ENCODE results near the gene GJA3. TPM values are rescaled to one million over a fixed set of nuclear protein-coding genes. Genes with fewer than 3 reads are reported as not detected.

Gene GJA3
- total RNA-seq, 1 donor from 2014 or later, result not detected

- DNase-seq (ENCODE audit: low read depth in 2 of 2), result no peak
These were observed 9.8 kb downstream of the GJA3 start for GRCh38 chr13:20151016-20151415.

GRCh38 chr13:20150561-20150960 lies 10.3 kb downstream of the GJA3 start:
- DNase-seq (ENCODE audit: low read depth in 2 of 2), result no peak

DNA sequence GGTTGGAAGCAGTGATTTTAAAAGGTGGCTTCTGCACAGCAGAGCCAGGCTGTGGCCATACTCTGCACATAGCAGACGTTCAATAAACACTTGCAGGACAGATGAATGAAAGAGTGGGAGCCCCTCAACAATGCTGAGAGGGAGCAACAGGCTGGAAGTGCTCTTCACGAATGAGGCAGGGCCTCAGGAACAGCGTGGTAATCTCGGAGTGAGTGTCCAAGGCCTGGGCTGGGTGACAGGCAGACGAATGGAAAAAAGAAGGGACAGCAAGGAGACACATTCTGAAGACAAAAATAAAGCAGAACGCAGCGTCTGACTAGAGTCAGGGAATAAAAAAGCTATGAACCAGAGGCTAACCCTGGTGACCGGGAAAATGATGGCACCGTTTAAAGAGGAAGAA lies 11.1 kb downstream of the GJA3 start:
- no peak for DNase-seq (ENCODE audit: low read depth in 2 of 2)

DNA sequence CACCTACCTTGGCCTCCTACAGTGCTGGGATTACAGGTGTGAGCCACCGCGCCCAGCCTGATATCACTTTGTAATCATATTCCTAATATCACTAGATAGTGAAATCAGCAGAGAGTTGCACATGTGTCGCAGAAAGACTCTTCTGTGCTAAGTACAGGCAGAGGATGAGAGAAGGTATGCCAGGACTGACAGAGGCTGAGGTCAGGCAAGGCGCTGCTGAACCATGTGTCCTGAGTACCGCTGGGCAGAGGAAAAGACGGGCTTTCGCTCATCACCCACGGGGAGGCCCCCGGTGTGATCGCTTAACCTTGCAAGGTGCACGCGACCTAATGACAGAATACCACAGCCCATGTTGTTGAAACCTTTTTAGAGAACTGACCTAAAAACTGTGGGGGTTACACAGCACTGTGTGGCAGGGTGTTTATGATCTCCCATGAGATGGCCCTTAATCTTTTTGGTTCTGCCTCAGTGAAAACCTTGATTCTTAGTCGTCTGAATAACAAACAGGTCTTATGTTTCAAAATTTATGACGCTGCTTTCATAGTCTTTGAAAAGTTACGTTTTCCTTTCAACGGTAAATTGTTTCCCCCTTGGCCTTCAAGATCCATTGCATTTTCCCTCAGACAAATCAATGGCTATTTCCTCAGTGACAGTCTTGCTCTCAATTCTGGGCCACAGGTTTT lies 12.2 kb downstream of the GJA3 start:
- DNase-seq (ENCODE audit: low read depth in 2 of 2), result no peak

- no peak for DNase-seq (ENCODE audit: low read depth in 2 of 2)
These were observed 14.5 kb downstream of the GJA3 start for GRCh38 chr13:20146381-20146780.

DNA sequence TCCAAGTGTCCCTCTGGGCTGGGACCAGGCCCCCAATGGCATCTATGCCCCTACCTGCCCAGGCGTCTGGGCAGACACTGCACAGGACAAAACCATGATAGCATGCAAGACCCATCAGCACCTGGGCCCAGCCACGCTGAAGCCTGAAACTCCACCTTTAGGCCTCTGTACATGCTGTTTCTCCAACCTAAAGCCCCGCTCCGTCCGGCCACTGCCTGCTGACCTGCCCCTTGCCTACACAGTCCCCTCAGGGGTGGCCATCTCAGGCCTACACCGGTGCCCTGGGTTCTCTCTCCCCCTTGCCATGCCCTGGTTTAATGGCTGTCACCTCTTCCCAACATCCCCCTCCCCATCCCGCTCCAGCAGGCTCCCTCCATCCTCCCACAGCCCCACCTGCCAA lies 15.3 kb downstream of the GJA3 start:
- no peak for DNase-seq (ENCODE audit: low read depth in 2 of 2)

DNA sequence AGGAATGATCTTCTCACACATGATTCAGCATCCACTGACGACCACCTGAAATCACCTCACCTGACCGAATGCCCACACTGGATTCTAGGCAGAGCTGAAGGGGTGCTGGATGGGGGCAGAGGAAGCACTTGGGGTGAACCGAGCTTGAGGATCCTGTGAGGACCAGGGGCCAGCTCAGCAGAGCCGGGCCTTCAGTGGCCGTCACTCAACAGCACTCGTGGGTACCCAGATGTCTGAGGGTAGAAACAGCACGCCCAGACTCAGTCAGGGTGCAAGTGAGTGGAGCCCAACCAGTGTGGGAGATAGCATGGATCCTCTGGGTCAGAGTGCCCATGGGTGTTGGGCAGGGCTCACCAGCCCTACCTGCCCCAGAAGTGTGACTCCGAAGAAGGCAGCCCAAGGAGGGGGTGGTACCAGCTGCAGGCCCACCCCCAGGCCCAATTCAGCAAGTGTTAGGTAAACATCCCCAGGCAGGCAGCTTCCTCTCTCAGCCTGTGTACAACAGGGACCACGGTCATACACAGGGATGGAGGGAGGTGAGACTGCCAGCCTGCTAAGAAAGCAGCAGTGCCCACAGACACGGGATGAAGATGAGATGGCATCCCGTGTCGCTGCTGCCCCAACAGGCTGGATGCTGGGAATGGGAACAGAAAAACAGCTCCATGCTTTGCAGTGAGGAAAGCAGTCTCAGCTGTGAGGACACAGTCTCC lies 16.6 kb downstream of the GJA3 start:
- DNase-seq (ENCODE audit: low read depth in 2 of 2), result no peak

- DNase-seq (ENCODE audit: low read depth in 2 of 2), result no peak
These were observed 17.8 kb downstream of the GJA3 start for GRCh38 chr13:20142927-20143480.

DNA sequence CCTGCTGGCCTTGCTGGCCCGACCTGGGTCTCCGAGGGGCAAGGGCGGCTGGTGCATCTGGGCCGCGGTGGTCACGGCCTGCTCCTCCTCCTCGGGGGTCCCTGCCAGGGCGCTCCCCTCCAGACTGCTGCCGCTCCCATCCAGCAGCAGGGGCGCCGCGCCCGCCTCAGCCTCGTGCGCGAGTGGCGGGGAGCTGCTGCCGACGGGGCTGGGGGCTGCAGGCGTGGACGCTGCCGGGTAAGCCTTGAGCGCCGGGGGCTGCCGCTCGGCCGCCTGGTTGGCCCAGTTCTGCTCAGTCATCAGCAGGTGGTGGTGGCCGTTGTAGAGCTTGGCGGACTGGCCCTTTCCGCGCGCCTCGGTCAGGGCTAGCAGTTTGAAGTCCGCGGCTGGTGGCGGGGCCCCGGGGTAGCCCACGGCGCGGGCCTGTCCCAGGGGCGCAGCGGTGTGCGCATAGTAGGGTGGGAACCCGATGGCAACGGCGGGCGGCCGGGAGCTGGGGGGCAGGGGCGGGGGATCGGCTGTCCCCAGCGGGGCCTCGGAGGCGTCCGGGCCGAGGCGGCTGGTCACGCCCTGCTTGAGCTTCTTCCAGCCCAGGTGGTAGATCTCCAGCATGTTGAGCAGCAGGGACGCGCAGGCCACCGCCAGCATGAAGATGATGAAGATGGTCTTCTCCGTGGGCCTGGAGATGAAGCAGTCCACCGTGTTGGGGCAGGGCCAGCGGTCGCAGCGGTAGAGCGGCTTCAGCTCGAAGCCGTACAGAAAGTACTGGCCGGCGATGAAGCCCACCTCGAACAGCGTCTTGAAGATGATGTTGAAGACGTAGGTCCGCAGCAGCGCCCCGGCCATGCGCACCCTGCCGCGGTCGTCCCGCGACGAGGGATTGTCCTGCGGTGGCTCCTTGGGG lies 18.6 kb downstream of the GJA3 start:
- no peak for DNase-seq (ENCODE audit: low read depth in 2 of 2)

- no peak for DNase-seq (ENCODE audit: low read depth in 2 of 2)
These were observed 19.4 kb downstream of the GJA3 start for GRCh38 chr13:20141238-20142022.

- DNase-seq (ENCODE audit: low read depth in 2 of 2), result no peak
These were observed 20.4 kb downstream of the GJA3 start for GRCh38 chr13:20140487-20140886.

GRCh38 chr13:20137875-20138274 lies 23.0 kb downstream of the GJA3 start:
- no peak for DNase-seq (ENCODE audit: low read depth in 2 of 2)

DNA sequence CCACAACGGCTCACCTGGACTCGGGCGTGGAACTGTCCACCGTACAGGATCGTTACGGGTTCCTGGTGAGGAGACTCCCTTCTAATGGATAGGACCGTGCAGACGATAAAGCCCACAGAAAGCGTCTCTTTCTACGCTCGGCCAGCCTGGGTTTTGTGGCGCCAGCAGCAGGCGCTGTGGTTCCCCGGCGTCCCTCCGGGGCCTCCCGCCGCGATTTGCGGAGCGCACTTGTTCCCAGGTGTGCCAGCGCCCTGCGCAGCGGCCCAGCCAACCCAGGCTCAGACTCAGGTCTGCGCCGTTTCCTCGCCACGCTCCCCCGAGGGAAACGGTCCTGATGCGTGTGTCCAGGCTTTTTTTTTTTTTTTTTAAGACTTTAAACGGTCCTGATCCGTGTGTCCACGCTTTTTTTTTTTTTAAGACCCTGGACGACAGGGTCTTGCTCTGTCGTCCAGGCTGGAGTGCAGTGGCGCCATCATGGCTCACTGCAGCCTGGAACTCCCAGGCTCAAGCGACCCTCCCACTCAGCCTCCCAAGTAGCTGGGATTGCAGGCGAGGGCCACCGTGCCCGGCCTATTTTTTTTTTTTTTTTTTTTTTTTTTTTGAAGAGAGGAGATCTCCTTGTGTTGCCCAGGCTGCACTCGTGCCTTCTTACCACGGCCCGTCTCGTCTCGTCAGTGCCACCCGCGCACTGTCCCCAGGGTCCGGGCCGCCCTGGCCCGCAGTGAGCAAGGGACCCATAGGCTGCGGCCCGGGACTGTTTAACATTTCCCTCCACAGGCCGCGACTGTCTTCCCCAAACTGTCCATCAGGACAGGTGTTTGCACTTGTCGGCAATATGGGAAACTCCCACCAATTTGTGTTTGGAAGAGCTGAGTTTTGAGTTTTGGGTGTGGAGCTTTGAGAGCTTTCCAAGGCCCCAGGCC lies 23.8 kb downstream of the GJA3 start:
- peak; percentile 17 to 50 for DNase-seq (ENCODE audit: low read depth in 2 of 2)

GRCh38 chr13:20134732-20135131 lies 26.1 kb downstream of the GJA3 start:
- no peak for DNase-seq (ENCODE audit: low read depth in 2 of 2)

GRCh38 chr13:20132052-20132634 lies 28.7 kb downstream of the GJA3 start:
- no peak for DNase-seq (ENCODE audit: low read depth in 2 of 2)

GRCh38 chr13:20131057-20131832 lies 29.6 kb downstream of the GJA3 start:
- no peak for DNase-seq (ENCODE audit: low read depth in 2 of 2)

DNA sequence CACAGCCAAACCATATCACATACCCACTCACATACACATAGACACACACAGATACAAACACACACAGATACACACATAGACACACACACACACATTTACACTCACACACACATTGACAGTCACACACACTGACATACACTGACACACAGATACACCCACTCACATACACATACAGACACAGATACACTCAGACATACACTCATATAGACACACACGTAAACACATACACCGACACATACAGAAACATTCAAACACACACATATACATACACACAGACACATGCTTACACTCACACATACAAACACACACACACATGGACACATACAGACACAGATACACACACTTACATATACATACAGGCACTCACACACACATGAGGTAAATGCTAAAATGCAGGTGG lies 30.2 kb downstream of the GJA3 start:
- no peak for DNase-seq (ENCODE audit: low read depth in 2 of 2)

- no peak for DNase-seq (ENCODE audit: low read depth in 2 of 2)
These were observed 30.8 kb downstream of the GJA3 start for GRCh38 chr13:20130012-20130411.

GRCh38 chr13:20129076-20129475 lies 31.8 kb downstream of the GJA3 start:
- DNase-seq (ENCODE audit: low read depth in 2 of 2), result no peak

Measured in lung microvascular endothelial cell (primary cell).